B cell (primary cell): ENCODE measurements around the gene PCSK2.

Experiments used
- EZH2 ChIP-seq: IDR thresholded peaks from 2 replicates; pipeline ENCODE4 v1.6.1; 2012; ENCODE audit warnings: borderline replicate concordance, low read depth, mild to moderate bottlenecking, moderate library complexity, low read length; ENCODE audit not compliant: insufficient read depth, poor library complexity, severe bottlenecking
- TF ChIP-seq, protein P1 (sequence below): fragments of 200-600 bp; IDR thresholded peaks from one replicate; pipeline ENCODE4 v1.8.0; 2022; ENCODE audit warnings: antibody characterized with exemption, mild to moderate bottlenecking

DNA sequence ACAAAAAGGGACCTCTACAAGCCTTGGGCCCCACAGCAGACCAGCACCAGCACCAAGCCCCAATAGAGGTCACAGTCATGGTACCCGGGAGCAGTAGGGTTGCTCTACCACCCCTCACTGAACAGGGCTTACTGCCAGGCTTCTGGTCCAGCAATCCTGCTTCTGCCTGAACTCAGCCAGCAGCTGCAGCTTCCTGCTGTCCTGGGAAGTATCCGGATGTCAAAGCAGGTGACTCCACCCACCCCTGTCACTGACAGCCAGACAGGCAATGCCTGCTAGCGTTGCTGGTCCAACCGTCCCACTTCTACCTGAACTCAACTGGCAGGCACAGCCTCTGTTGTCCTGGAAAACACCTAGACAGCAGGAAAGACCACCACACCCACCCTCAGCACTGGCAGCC lies 47.0 kb upstream of the PCSK2 start:
- TF ChIP-seq, protein P1, sequence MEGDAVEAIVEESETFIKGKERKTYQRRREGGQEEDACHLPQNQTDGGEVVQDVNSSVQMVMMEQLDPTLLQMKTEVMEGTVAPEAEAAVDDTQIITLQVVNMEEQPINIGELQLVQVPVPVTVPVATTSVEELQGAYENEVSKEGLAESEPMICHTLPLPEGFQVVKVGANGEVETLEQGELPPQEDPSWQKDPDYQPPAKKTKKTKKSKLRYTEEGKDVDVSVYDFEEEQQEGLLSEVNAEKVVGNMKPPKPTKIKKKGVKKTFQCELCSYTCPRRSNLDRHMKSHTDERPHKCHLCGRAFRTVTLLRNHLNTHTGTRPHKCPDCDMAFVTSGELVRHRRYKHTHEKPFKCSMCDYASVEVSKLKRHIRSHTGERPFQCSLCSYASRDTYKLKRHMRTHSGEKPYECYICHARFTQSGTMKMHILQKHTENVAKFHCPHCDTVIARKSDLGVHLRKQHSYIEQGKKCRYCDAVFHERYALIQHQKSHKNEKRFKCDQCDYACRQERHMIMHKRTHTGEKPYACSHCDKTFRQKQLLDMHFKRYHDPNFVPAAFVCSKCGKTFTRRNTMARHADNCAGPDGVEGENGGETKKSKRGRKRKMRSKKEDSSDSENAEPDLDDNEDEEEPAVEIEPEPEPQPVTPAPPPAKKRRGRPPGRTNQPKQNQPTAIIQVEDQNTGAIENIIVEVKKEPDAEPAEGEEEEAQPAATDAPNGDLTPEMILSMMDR, result no peak
- TF ChIP-seq EZH2, result no peak
